MM.1S (cell line): ENCODE results near the gene C2.
"Not testable (repeated sequence)": the region's sequence is repeated elsewhere in the genome, so short reads cannot be mapped to it uniquely, and the experiment has no call there.

Experiments used
- DNase-seq: peaks from one replicate; pipeline ENCODE4 v3.0.0-alpha.2; 2015
- H2AFZ ChIP-seq: fragments of 300-600 bp; sonication (generic); 2 replicates; pipeline ENCODE4 v1.6.0; 2016; ENCODE audit warnings: antibody characterized with exemption, low read length
- H3F3A ChIP-seq: fragments of 300-600 bp; sonication (generic); 2 replicates; pipeline ENCODE4 v1.6.1; 2016; ENCODE audit warnings: mild to moderate bottlenecking, antibody characterized with exemption, low read length, moderate library complexity, mixed read lengths; ENCODE audit not compliant: insufficient read depth
- H3K27ac ChIP-seq: fragments of 300-600 bp; sonication (generic); 2 replicates; pipeline ENCODE4 v1.5.1; 2016; ENCODE audit warnings: mild to moderate bottlenecking, low read length
- H3K27me3 ChIP-seq: fragments of 300-600 bp; sonication (generic); replicated peaks from 2 replicates; pipeline ENCODE4 v1.6.0; 2016; ENCODE audit warnings: low read length; ENCODE audit not compliant: insufficient read depth
- H3K36me3 ChIP-seq: fragments of 300-600 bp; sonication (generic); replicated peaks from 2 replicates; pipeline ENCODE4 v1.6.1; 2016; ENCODE audit warnings: mild to moderate bottlenecking, low read length, mixed read lengths; ENCODE audit not compliant: insufficient read depth
- H3K4me1 ChIP-seq: fragments of 300-600 bp; sonication (generic); 2 replicates; pipeline ENCODE4 v1.6.1; 2016; ENCODE audit warnings: low read length, mixed read lengths
- H3K4me2 ChIP-seq: fragments of 300-600 bp; sonication (generic); 2 replicates; pipeline ENCODE4 v1.6.0; 2016; ENCODE audit warnings: low read depth, low read length
- H3K4me3 ChIP-seq: fragments of 300-600 bp; sonication (generic); 2 replicates; pipeline ENCODE4 v1.5.1; 2016; ENCODE audit warnings: low read length, mixed read lengths
- H3K79me2 ChIP-seq: fragments of 300-600 bp; sonication (generic); 2 replicates; pipeline ENCODE4 v1.6.1; 2016; ENCODE audit warnings: mixed run types, low read length, mixed read lengths
- H3K9ac ChIP-seq: fragments of 300-600 bp; sonication (generic); 2 replicates; pipeline ENCODE4 v1.6.1; 2016; ENCODE audit warnings: low read length, mixed read lengths
- H3K9me2 ChIP-seq: fragments of 300-600 bp; sonication (generic); replicated peaks from 2 replicates; pipeline ENCODE4 v1.6.1; 2016; ENCODE audit warnings: mild to moderate bottlenecking, low read length, mixed read lengths; ENCODE audit not compliant: insufficient read depth
- H3K9me3 ChIP-seq: fragments of 300-600 bp; sonication (generic); replicated peaks from 2 replicates; pipeline ENCODE4 v1.6.1; 2016; ENCODE audit warnings: mild to moderate bottlenecking, low read length, mixed read lengths; ENCODE audit not compliant: insufficient read depth
- H4K20me1 ChIP-seq: fragments of 300-600 bp; sonication (generic); 2 replicates; pipeline ENCODE4 v1.6.1; 2016; ENCODE audit warnings: mild to moderate bottlenecking, low read length, moderate library complexity, mixed read lengths; ENCODE audit not compliant: insufficient read depth
- CTCF ChIP-seq: fragments of 300-600 bp; sonication (generic); IDR thresholded peaks from 2 replicates; pipeline ENCODE4 v1.5.1; 2016; ENCODE audit warnings: antibody characterized with exemption, low read length, mixed read lengths
- EZH2 ChIP-seq: fragments of 300-600 bp; sonication (generic); optimal IDR thresholded peaks from 2 replicates; pipeline ENCODE3; 2017; ENCODE audit warnings: low read depth, mild to moderate bottlenecking, antibody characterized with exemption, low read length, mixed read lengths
- EZH2phosphoT487 ChIP-seq: fragments of 300-600 bp; sonication (generic); IDR thresholded peaks from 2 replicates; pipeline ENCODE4 v1.6.1; 2018; ENCODE audit warnings: antibody characterized with exemption, low read length

Gene C2

GRCh38 chr6:31972709-31973350 lies 45.3 kb downstream of the C2 start:
- H3K27ac ChIP-seq = peak overlapping the region; percentile 89

GRCh38 chr6:31976065-31976464 lies 48.5 kb downstream of the C2 start:
- not testable (repeated sequence) for DNase-seq, H3K36me3 ChIP-seq, H3K9me2 ChIP-seq, H3K4me1 ChIP-seq, H2AFZ ChIP-seq, H3F3A ChIP-seq, H3K9me3 ChIP-seq, H3K4me2 ChIP-seq, H3K27ac ChIP-seq, H3K9ac ChIP-seq, H3K27me3 ChIP-seq, H3K4me3 ChIP-seq, H4K20me1 ChIP-seq
- peaks cover 18% of the 10 kb centered on the region for H3K79me2 ChIP-seq

More at GRCh38 chr6:31972709-31973350, 45.3 kb downstream of the C2 start:
- Histone ChIP-seq H3K79me2 (peaks cover 25% of the 10 kb centered on the region), H3K4me1 (peaks cover 6% of the 10 kb centered on the region; the same call in 1 of the 2 replicates), H3K27me3 (no peaks in the 10 kb centered on the region), H3K4me3 (peak overlapping the region; percentile 88), H4K20me1 (no peaks in the 10 kb centered on the region), H2AFZ (peak overlapping the region; percentile 90), H3K9me2 (no peaks in the 10 kb centered on the region), H3K4me2 (peak overlapping the region; percentile 98), H3K9me3 (no peaks in the 10 kb centered on the region), H3K9ac (peak overlapping the region; percentile 94), H3K36me3 (no peaks in the 10 kb centered on the region), H3F3A (peaks cover 11% of the 10 kb centered on the region)
- no peak for DNase-seq
- TF ChIP-seq CTCF (no peak), EZH2 (no peak), EZH2phosphoT487 (no peak)

GRCh38 chr6:31977816-31978431 lies 50.4 kb downstream of the C2 start:
- no peak overlapping the region for H2AFZ ChIP-seq
- H3K9ac ChIP-seq = no peak overlapping the region
- H3F3A ChIP-seq = no peaks in the 10 kb centered on the region; the same call in 1 of the 2 replicates
- H3K27me3 ChIP-seq = no peaks in the 10 kb centered on the region
- no peak overlapping the region for H3K4me2 ChIP-seq
- no peaks in the 10 kb centered on the region for H3K9me3 ChIP-seq
- H3K27ac ChIP-seq = no peak overlapping the region
- no peak for DNase-seq
- H3K4me1 ChIP-seq = no peaks in the 10 kb centered on the region; the same call in 1 of the 2 replicates
- no peak overlapping the region for H3K4me3 ChIP-seq
- H3K9me2 ChIP-seq = no peaks in the 10 kb centered on the region
- H3K36me3 ChIP-seq = no peaks in the 10 kb centered on the region
- H3K79me2 ChIP-seq = peaks cover 6% of the 10 kb centered on the region
- H4K20me1 ChIP-seq = no peaks in the 10 kb centered on the region
- TF ChIP-seq CTCF = no peak
- no peak for TF ChIP-seq EZH2phosphoT487
- TF ChIP-seq EZH2 = no peak

GRCh38 chr6:31978831-31979230 lies 51.3 kb downstream of the C2 start:
- Histone ChIP-seq H3K27me3 (no peaks in the 10 kb centered on the region), H3K9ac (no peak overlapping the region), H3K36me3 (no peaks in the 10 kb centered on the region), H3K4me1 (no peaks in the 10 kb centered on the region), H3K9me2 (no peaks in the 10 kb centered on the region), H3K4me3 (no peak overlapping the region), H4K20me1 (no peaks in the 10 kb centered on the region), H3K27ac (no peak overlapping the region), H3K4me2 (no peak overlapping the region), H3F3A (no peaks in the 10 kb centered on the region), H3K79me2 (no peaks in the 10 kb centered on the region), H2AFZ (no peak overlapping the region), H3K9me3 (no peaks in the 10 kb centered on the region)
- TF ChIP-seq EZH2 (no peak), EZH2phosphoT487 (no peak), CTCF (no peak)
- DNase-seq = no peak
